IMR-90 (cell line): ENCODE results near the gene CAMK2D. TPM values are rescaled to one million over a fixed set of nuclear protein-coding genes. Genes with fewer than 3 reads are reported as not detected.

Experiments used
- ATAC-seq: fragments of 200-7000 bp; cut with Tn5 transposase; 2 replicates; pipeline ENCODE4 v1.9.1; 2020; ENCODE audit warnings: low read depth, mild to moderate bottlenecking, moderate library complexity
- BruUV-seq: library from RNA; stranded (reverse); fragments of 400-500 nt; replicated peaks from 2 replicates; lab custom pipeline; 2021; lab: Mats Ljungman, UMichigan
- CTCF ChIA-PET: fragments of 300-600 bp; formaldehyde crosslinking; extraction: SDS; loops from one replicate; lab custom pipeline; 2021; ENCODE audit warnings: antibody characterized with exemption; lab: Yijun Ruan, JAX
- POLR2A ChIA-PET: fragments of 300-600 bp; sonication (Branson Sonifier 250); formaldehyde crosslinking; loops from one replicate; lab custom pipeline; 2022; ENCODE audit warnings: antibody characterized with exemption; ENCODE audit not compliant: unreplicated experiment; lab: Charles Lee
- DNase-seq: peaks from one replicate; pipeline ENCODE4 v3.0.0; 2013
- H2AFZ ChIP-seq: replicated peaks from 2 replicates; pipeline ENCODE3; 2013; ENCODE audit warnings: low read length, mild to moderate bottlenecking; ENCODE audit not compliant: poor library complexity
- H2AK5ac ChIP-seq: 2 replicates; pipeline ENCODE4 v1.6.1; 2013; ENCODE audit warnings: low read depth, low read length, inconsistent platforms
- H2AK9ac ChIP-seq: replicated peaks from 2 replicates; pipeline ENCODE3; 2013; ENCODE audit warnings: mild to moderate bottlenecking, low read depth, low read length, moderate library complexity; ENCODE audit not compliant: poor library complexity
- H2BK120ac ChIP-seq: 2 replicates; pipeline ENCODE4 v1.6.1; 2013; ENCODE audit warnings: low read depth, low read length, inconsistent platforms
- H2BK15ac ChIP-seq: 3 replicates; pipeline ENCODE4 v1.6.1; 2013; ENCODE audit warnings: low read depth, low read length, inconsistent platforms
- H2BK20ac ChIP-seq: 2 replicates; pipeline ENCODE4 v1.6.1; 2013; ENCODE audit warnings: low read depth, mild to moderate bottlenecking, inconsistent platforms, low read length, moderate library complexity
- H2BK5ac ChIP-seq: 2 replicates; pipeline ENCODE4 v1.6.1; 2013; ENCODE audit warnings: mild to moderate bottlenecking, low read depth, low read length, inconsistent platforms; ENCODE audit not compliant: poor library complexity, severe bottlenecking
- H3K14ac ChIP-seq: replicated peaks from 2 replicates; pipeline ENCODE4 v1.6.1; 2013; ENCODE audit warnings: low read depth, low read length, inconsistent platforms
- H3K18ac ChIP-seq: 2 replicates; pipeline ENCODE4 v1.6.1; 2013; ENCODE audit warnings: low read depth, low read length, control low read depth
- H3K23ac ChIP-seq: 2 replicates; pipeline ENCODE4 v1.6.1; 2013; ENCODE audit warnings: low read depth, low read length, inconsistent platforms
- H3K27ac ChIP-seq: 2 replicates; pipeline ENCODE4 v1.5.1; 2013; ENCODE audit warnings: mild to moderate bottlenecking, control low read depth, low read length; ENCODE audit not compliant: insufficient read depth
- H3K27me3 ChIP-seq: 2 replicates; pipeline ENCODE4 v1.6.1; 2013; ENCODE audit warnings: low read length; ENCODE audit not compliant: control insufficient read depth, insufficient read depth
- H3K36me3 ChIP-seq: 2 replicates; pipeline ENCODE4 v1.6.1; 2013; ENCODE audit warnings: low read length, mixed read lengths; ENCODE audit not compliant: control insufficient read depth, insufficient read depth
- H3K4ac ChIP-seq: 2 replicates; pipeline ENCODE4 v1.6.1; 2013; ENCODE audit warnings: low read depth, low read length, inconsistent platforms
- H3K4me1 ChIP-seq: 2 replicates; pipeline ENCODE4 v1.6.1; 2013; ENCODE audit warnings: low read length, mixed read lengths; ENCODE audit not compliant: control insufficient read depth, insufficient read depth
- H3K4me2 ChIP-seq: 2 replicates; pipeline ENCODE4 v1.6.1; 2013; ENCODE audit warnings: low read depth, mild to moderate bottlenecking, control low read depth, low read length, moderate library complexity
- H3K4me3 ChIP-seq: 2 replicates; pipeline ENCODE4 v1.5.1; 2013; ENCODE audit warnings: low read depth, mild to moderate bottlenecking, control low read depth, low read length, moderate library complexity; ENCODE audit not compliant: insufficient read depth
- H3K56ac ChIP-seq: 2 replicates; pipeline ENCODE4 v1.6.1; 2013; ENCODE audit warnings: low read length, inconsistent platforms; ENCODE audit not compliant: insufficient read depth; ENCODE audit errors: extremely low read depth
- H3K79me1 ChIP-seq, 2 experiments: 2 replicates each; pipeline ENCODE4 v1.6.1; 2013; ENCODE audit warnings: low read length in 2 of 2, inconsistent platforms in 1 of 2, low read depth in 1 of 2
- H3K9ac ChIP-seq: 2 replicates; pipeline ENCODE4 v1.6.1; 2013; ENCODE audit warnings: low read depth, low read length, control low read depth
- H3K9me1 ChIP-seq: 2 replicates; pipeline ENCODE4 v1.6.1; 2013; ENCODE audit warnings: low read length, inconsistent platforms; ENCODE audit not compliant: insufficient read depth
- H3K9me3 ChIP-seq: 2 replicates; pipeline ENCODE4 v1.6.1; 2013; ENCODE audit warnings: low read length; ENCODE audit not compliant: control insufficient read depth, insufficient read depth
- H4K20me1 ChIP-seq: 2 replicates; pipeline ENCODE4 v1.6.1; 2013; ENCODE audit warnings: low read length, inconsistent platforms; ENCODE audit not compliant: insufficient read depth
- H4K5ac ChIP-seq: 2 replicates; pipeline ENCODE4 v1.6.1; 2013; ENCODE audit warnings: mild to moderate bottlenecking, low read depth, low read length, control low read depth
- H4K8ac ChIP-seq, 2 experiments: 2 replicates each; pipeline ENCODE4 v1.6.1; 2013; ENCODE audit warnings: low read depth in 2 of 2, low read length in 2 of 2, control low read depth in 1 of 2, inconsistent platforms in 1 of 2
- H4K91ac ChIP-seq: 2 replicates; pipeline ENCODE4 v1.6.1; 2013; ENCODE audit warnings: low read depth, low read length, inconsistent platforms; ENCODE audit not compliant: insufficient read depth
- BHLHE40 ChIP-seq: fragments of 150-350 bp; IDR thresholded peaks from 2 replicates; pipeline ENCODE4 v1.6.1; 2016; ENCODE audit warnings: mild to moderate bottlenecking, low read depth, low read length
- CEBPB ChIP-seq: IDR thresholded peaks from 2 replicates; pipeline ENCODE4 v1.6.1; 2012; ENCODE audit warnings: low read depth, low read length, improper control_type of control experiment
- FOS ChIP-seq: fragments of 150-350 bp; IDR thresholded peaks from 2 replicates; pipeline ENCODE4 v1.6.1; 2016; ENCODE audit warnings: low read depth, low read length
- MAZ ChIP-seq: IDR thresholded peaks from 2 replicates; pipeline ENCODE4 v1.6.1; 2012; ENCODE audit warnings: low read depth, mild to moderate bottlenecking, low read length, improper control_type of control experiment, moderate library complexity, borderline replicate concordance
- NFE2L2 ChIP-seq: fragments of 150-350 bp; IDR thresholded peaks from 2 replicates; pipeline ENCODE4 v1.6.1; 2016; ENCODE audit warnings: low read depth, mild to moderate bottlenecking, low read length
- WGBS, 2 experiments: methylation state at CpG; one replicate each; pipeline versions ENCODE4 v1.1.5 to v1.1.7; 2013; ENCODE audit warnings: missing lambda C conversion rate in 2 of 2; ENCODE audit not compliant: insufficient read length in 1 of 2; ENCODE audit errors: extremely low coverage in 2 of 2; 5-methylcytosine and 5-hydroxymethylcytosine counted together
- dilution Hi-C: fragments of 300-500 bp; cut with HindIII; formaldehyde crosslinking; loops from one replicate; pipeline ENCODE4 v1.14.3; 2018; ENCODE audit warnings: low sequenced_read_pairs; ENCODE audit not compliant: unreplicated experiment
- in situ Hi-C: fragments of 300-500 bp; cut with MboI; formaldehyde crosslinking; loops from 3 replicates; pipeline ENCODE4 v1.14.3; 2019; ENCODE audit warnings: low sequenced_read_pairs, inconsistent platforms, mixed read lengths
- intact Hi-C: fragments of 100-400 bp; cut with micrococcal nuclease; formaldehyde crosslinking; loops from 2 replicates; pipeline ENCODE4 v1.10.0; 2022
- polyA plus RNA-seq, 3 experiments: library from polyadenylated mRNA; depleted of rRNA; stranded (reverse); fragments of >200 nt; gene quantifications; 2 replicates each; pipeline ENCODE4 v1.2.3, GENCODE V29; 2012; ENCODE audit warnings: low replicate concordance in 1 of 3
- total RNA-seq: library from RNA; depleted of rRNA; stranded (reverse); fragments of >200 nt; gene quantifications from 2 replicates; pipeline ENCODE4 v1.2.3, GENCODE V29; 2012
- TF ChIP-seq, protein P1 (sequence below): fragments of 150-350 bp; IDR thresholded peaks from 2 replicates; pipeline ENCODE4 v1.6.1; 2017; ENCODE audit warnings: mild to moderate bottlenecking, antibody characterized with exemption, low read length, low read depth

CAMK2D gene
- total and polyA plus RNA-seq, 2 of the 4 experiments (the other 2 are of a cell fraction): 44.6 to 156 TPM

GRCh38 chr4:113467581-113467980 lies 294.0 kb downstream of the CAMK2D start:
- Histone ChIP-seq H3K36me3 (peaks cover 5% of the 10 kb centered on the region), H3K9ac (peak overlapping the region; percentile 15; the same call in 1 of the 2 replicates), H4K20me1 (no peaks in the 10 kb centered on the region), H2AK5ac (0 out of 2 replicates have a peak overlapping the region, but pooled peaks have one; percentile 18), H3K9me3 (no peaks in the 10 kb centered on the region), H3K4ac (peak overlapping the region; percentile 84; the same call in 1 of the 2 replicates), H2BK15ac (peak overlapping the region; percentile 16; the same call in 2 of the 3 replicates), H3K27me3 (no peaks in the 10 kb centered on the region), H3K18ac (peak overlapping the region; percentile 60), H3K4me2 (peak overlapping the region; percentile 61), H2BK5ac (peak overlapping the region; percentile 97), H2BK20ac (peak overlapping the region; percentile 91), H4K91ac (peak overlapping the region; percentile 54; the same call in 1 of the 2 replicates), H3K23ac (peak overlapping the region; percentile 93), H3K14ac (peak overlapping the region; percentile 81; the same call in 1 of the 2 replicates), H2AK9ac (no peak overlapping the region), H4K5ac (peak overlapping the region; percentile 65), H3K79me1 (peaks cover 5 to 26% of the 10 kb centered on the region in 2 experiments; a peak in 3 of 4 replicates), H3K9me1 (no peaks in the 10 kb centered on the region; the same call in 1 of the 2 replicates), H2AFZ (no peak overlapping the region), H3K27ac (peak overlapping the region; percentile 75), H2BK120ac (peak overlapping the region; percentile 85), H3K4me1 (peaks cover 5% of the 10 kb centered on the region; the same call in 1 of the 2 replicates), H3K56ac (peak overlapping the region; percentile 91; the same call in 1 of the 2 replicates), H3K4me3 (peak overlapping the region; percentile 16; the same call in 1 of the 2 replicates), H4K8ac (peak overlapping the region in 1 of 2 experiments; percentile 76; a peak in 2 of 4 replicates)
- ChIA-PET CTCF (interaction anchor here (0.7 kb wide), 1 partner anchor 135 kb away, joined by 5 read pairs; no protein-coding TSS in a partner anchor), POLR2A (interaction anchor here (0.5 kb wide), 1 partner anchor 66 kb away, joined by 3 read pairs; no protein-coding TSS in a partner anchor)
- peak; percentile 97 for TF ChIP-seq CEBPB
- TF ChIP-seq FOS: peak; percentile 73
- TF ChIP-seq, protein P1, sequence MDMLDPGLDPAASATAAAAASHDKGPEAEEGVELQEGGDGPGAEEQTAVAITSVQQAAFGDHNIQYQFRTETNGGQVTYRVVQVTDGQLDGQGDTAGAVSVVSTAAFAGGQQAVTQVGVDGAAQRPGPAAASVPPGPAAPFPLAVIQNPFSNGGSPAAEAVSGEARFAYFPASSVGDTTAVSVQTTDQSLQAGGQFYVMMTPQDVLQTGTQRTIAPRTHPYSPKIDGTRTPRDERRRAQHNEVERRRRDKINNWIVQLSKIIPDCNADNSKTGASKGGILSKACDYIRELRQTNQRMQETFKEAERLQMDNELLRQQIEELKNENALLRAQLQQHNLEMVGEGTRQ: no peak
- TF ChIP-seq MAZ: no peak; the same call in 1 of the 2 replicates
- no peak for TF ChIP-seq NFE2L2
- TF ChIP-seq BHLHE40: peak; percentile 35; the same call in 1 of the 2 replicates
- no peak; the same call in 1 of the 2 replicates for ATAC-seq
- BruUV-seq: no TSS peak
- intact Hi-C loops (no loop called here), dilution Hi-C loops (no loop called here), in situ Hi-C loops (no loop called here)
- DNase-seq: peak; percentile 68
- no CpG with 5 or more reads among the region's 2 CpGs for WGBS, 2 experiments
